CD4-positive, alpha-beta T cell (primary cell): ENCODE results near the gene SDK1. TPM values are rescaled to one million over a fixed set of nuclear protein-coding genes. Genes with fewer than 3 reads are reported as not detected.

Experiments used
- ATAC-seq: fragments of 200-7000 bp; cut with Tn5 transposase; one replicate; pipeline ENCODE4 v1.10.0; 2022; ENCODE audit warnings: mild to moderate bottlenecking; ENCODE audit not compliant: poor library complexity
- CTCF ChIA-PET: fragments of 350-600 bp; sonication (Branson Sonifier 250); formaldehyde crosslinking; loops from one replicate; lab custom pipeline; 2021; ENCODE audit warnings: antibody characterized with exemption, inconsistent platforms; lab: Charles Lee
- POLR2A ChIA-PET: fragments of 350-600 bp; sonication (Branson Sonifier 250); formaldehyde crosslinking; loops from one replicate; lab custom pipeline; 2021; ENCODE audit warnings: antibody characterized with exemption, inconsistent platforms; lab: Charles Lee
- DNase-seq, 14 experiments: peaks; one replicate each; pipeline ENCODE4 v3.0.0-alpha.2; 2013 to 2020; ENCODE audit warnings: mixed read lengths in 2 of 14
- H3K27ac ChIP-seq, 2 donors: one replicate each; pipeline versions ENCODE4 v1.5.1 to v1.7.0; 2013; ENCODE audit warnings: low read length in 2 of 2, low read depth in 1 of 2, mild to moderate bottlenecking in 1 of 2
- H3K27me3 ChIP-seq, 2 experiments: 1 replicate in 1 of 2; 2 replicates in 1 of 2; pipeline versions ENCODE4 v1.6.1 to v1.7.0; 2013; ENCODE audit warnings: low read length in 2 of 2, control low read depth in 1 of 2, mild to moderate bottlenecking in 1 of 2, moderate library complexity in 1 of 2; ENCODE audit not compliant: insufficient read depth in 2 of 2, control insufficient read depth in 1 of 2
- H3K36me3 ChIP-seq: one replicate; pipeline ENCODE4 v1.6.1; 2013; ENCODE audit warnings: low read length, control low read depth; ENCODE audit not compliant: insufficient read depth
- H3K4me1 ChIP-seq: one replicate; pipeline ENCODE4 v1.6.1; 2013; ENCODE audit warnings: low read length, control low read depth; ENCODE audit not compliant: insufficient read depth
- H3K4me3 ChIP-seq: one replicate; pipeline ENCODE4 v1.5.1; 2013; ENCODE audit warnings: mild to moderate bottlenecking, low read length, moderate library complexity
- H3K9me3 ChIP-seq, 2 experiments: 1 replicate in 1 of 2; 2 replicates in 1 of 2; pipeline versions ENCODE4 v1.6.1 to v1.7.0; 2013; ENCODE audit warnings: low read length in 2 of 2, mild to moderate bottlenecking in 2 of 2, control low read depth in 1 of 2, moderate library complexity in 1 of 2; ENCODE audit not compliant: control insufficient read depth in 1 of 2, insufficient read depth in 1 of 2
- H3K27ac Mint-ChIP-seq: one replicate; pipeline ENCODE4 v1.8.0; 2020; ENCODE audit warnings: mixed read lengths
- H3K27me3 Mint-ChIP-seq: one replicate; pipeline ENCODE4 v1.8.0; 2021; ENCODE audit warnings: mixed read lengths
- H3K36me3 Mint-ChIP-seq: one replicate; pipeline ENCODE4 v1.8.0; 2021; ENCODE audit warnings: low read depth, mixed read lengths
- H3K4me1 Mint-ChIP-seq: one replicate; pipeline ENCODE4 v1.8.0; 2021; ENCODE audit warnings: low read depth, mixed read lengths
- H3K4me3 Mint-ChIP-seq: one replicate; pipeline ENCODE4 v1.8.0; 2020; ENCODE audit warnings: mild to moderate bottlenecking, mixed read lengths
- H3K9me3 Mint-ChIP-seq: one replicate; pipeline ENCODE4 v1.8.0; 2020; ENCODE audit warnings: mixed read lengths
- CTCF ChIP-seq: fragments of 200-600 bp; IDR thresholded peaks from one replicate; pipeline ENCODE4 v1.8.0; 2022; ENCODE audit warnings: antibody characterized with exemption, mild to moderate bottlenecking
- intact Hi-C, 2 experiments: fragments of 100-400 bp; cut with DNase I in 1 of 2; cut with micrococcal nuclease in 1 of 2; formaldehyde crosslinking; loops; one replicate each; pipeline versions ENCODE4 v1.15.1 to v1.9.0; 2023 to 2025; cut with DNase I, micrococcal nuclease
- total RNA-seq, 174 experiments: library from RNA in 2 of 174; stranded (reverse) in 2 of 174; gene quantifications; one replicate each; pipeline ENCODE4 v1.2.3 and lab custom pipeline; 2021 to 2026

The SDK1 gene
- total RNA-seq, 2 experiments from 2014 or later: 1.1 to 1.3 TPM

- no peaks in the 10 kb centered on the region for H3K27me3 ChIP-seq
- CTCF ChIA-PET: no interaction called here
- H3K27ac ChIP-seq: no peak overlapping the region
- ATAC-seq: no peak
- no peak overlapping the region for H3K4me3 ChIP-seq
- no peaks in the 10 kb centered on the region for H3K27me3 Mint-ChIP-seq
- POLR2A ChIA-PET: no interaction called here
- H3K4me3 Mint-ChIP-seq: no peak overlapping the region
- no peaks in the 10 kb centered on the region for H3K4me1 ChIP-seq
- intact Hi-C loops: no loop called here
- H3K36me3 ChIP-seq: no peaks in the 10 kb centered on the region
- H3K9me3 ChIP-seq: peaks cover 0 to 8% of the 10 kb centered on the region in 2 experiments
- no peak overlapping the region for H3K27ac Mint-ChIP-seq
- H3K4me1 Mint-ChIP-seq: no peaks in the 10 kb centered on the region
- TF ChIP-seq CTCF: no peak
- no peak for DNase-seq
- H3K9me3 Mint-ChIP-seq: peaks cover 2% of the 10 kb centered on the region
- no peaks in the 10 kb centered on the region for H3K36me3 Mint-ChIP-seq
Measured at GRCh38 chr7:3965794-3966395, 664.8 kb downstream of the SDK1 start.

- Mint-ChIP-seq H3K27ac (no peak overlapping the region), H3K27me3 (no peaks in the 10 kb centered on the region), H3K36me3 (no peaks in the 10 kb centered on the region), H3K4me1 (no peaks in the 10 kb centered on the region), H3K4me3 (no peak overlapping the region), H3K9me3 (no peaks in the 10 kb centered on the region)
- intact Hi-C loops: no loop called here
- DNase-seq (no peak), ATAC-seq (no peak)
- ChIA-PET POLR2A (no interaction called here), CTCF (no interaction called here)
- no peak for TF ChIP-seq CTCF
- Histone ChIP-seq H3K36me3 (no peaks in the 10 kb centered on the region), H3K27ac (no peak overlapping the region), H3K27me3 (no peaks in the 10 kb centered on the region), H3K9me3 (no peaks in the 10 kb centered on the region), H3K4me1 (no peaks in the 10 kb centered on the region), H3K4me3 (no peak overlapping the region)
Measured at GRCh38 chr7:3968234-3968633, 667.2 kb downstream of the SDK1 start.

- intact Hi-C loops: no loop called here
- no peak overlapping the region for H3K4me3 ChIP-seq
- H3K27ac Mint-ChIP-seq: no peak overlapping the region
- H3K27me3 ChIP-seq: no peaks in the 10 kb centered on the region
- no peak for TF ChIP-seq CTCF
- H3K36me3 Mint-ChIP-seq: no peaks in the 10 kb centered on the region
- H3K4me1 Mint-ChIP-seq: no peaks in the 10 kb centered on the region
- DNase-seq: no peak
- no peaks in the 10 kb centered on the region for H3K9me3 ChIP-seq
- H3K4me1 ChIP-seq: no peaks in the 10 kb centered on the region
- no peaks in the 10 kb centered on the region for H3K27me3 Mint-ChIP-seq
- no peak for ATAC-seq
- CTCF ChIA-PET: no interaction called here
- no peaks in the 10 kb centered on the region for H3K9me3 Mint-ChIP-seq
- H3K27ac ChIP-seq: no peak overlapping the region
- no peaks in the 10 kb centered on the region for H3K36me3 ChIP-seq
- H3K4me3 Mint-ChIP-seq: no peak overlapping the region
- POLR2A ChIA-PET: no interaction called here
Measured at GRCh38 chr7:3969286-3969685, 668.2 kb downstream of the SDK1 start.
